Sciatic nerve (tissue), 2 donors: ENCODE data around the gene DNAJC3. TPM values are rescaled to one million over a fixed set of nuclear protein-coding genes. Genes with fewer than 3 reads are reported as not detected.
A peak's percentile ranks its signal among the peaks of the same experiment; 100 is the strongest.
"Not testable (repeated sequence)": the region's sequence is repeated elsewhere in the genome, so short reads cannot be mapped to it uniquely, and the experiment has no call there.

Experiments
- ATAC-seq: fragments of 200-7000 bp; cut with Tn5 transposase; one replicate; pipeline ENCODE4 v1.9.1; 2020; ENCODE audit warnings: mild to moderate bottlenecking, moderate library complexity
- DNase-seq: peaks from one replicate; pipeline ENCODE4 v3.0.0-alpha.2; 2020; ENCODE audit warnings: low spot score
- intact Hi-C: fragments of 100-400 bp; cut with DNase I; formaldehyde crosslinking; loops from one replicate; pipeline ENCODE4 v1.14.2; 2022
- total RNA-seq: library from RNA; stranded (reverse); fragmentation: NEBNext Ultra II Directional; extraction: Animal tissue kit (Norgen Biotek cat#: 25700); gene quantifications from one replicate; pipeline ENCODE4 v1.2.1, GENCODE V29; 2021
- donor health status: DM: no; HTN: no; CAD: no.
- donor health status: DM: no; HTN: no; CAD: no.

DNAJC3 gene
- total RNA-seq, 1 donor from 2014 or later, result 49.9 TPM

DNA sequence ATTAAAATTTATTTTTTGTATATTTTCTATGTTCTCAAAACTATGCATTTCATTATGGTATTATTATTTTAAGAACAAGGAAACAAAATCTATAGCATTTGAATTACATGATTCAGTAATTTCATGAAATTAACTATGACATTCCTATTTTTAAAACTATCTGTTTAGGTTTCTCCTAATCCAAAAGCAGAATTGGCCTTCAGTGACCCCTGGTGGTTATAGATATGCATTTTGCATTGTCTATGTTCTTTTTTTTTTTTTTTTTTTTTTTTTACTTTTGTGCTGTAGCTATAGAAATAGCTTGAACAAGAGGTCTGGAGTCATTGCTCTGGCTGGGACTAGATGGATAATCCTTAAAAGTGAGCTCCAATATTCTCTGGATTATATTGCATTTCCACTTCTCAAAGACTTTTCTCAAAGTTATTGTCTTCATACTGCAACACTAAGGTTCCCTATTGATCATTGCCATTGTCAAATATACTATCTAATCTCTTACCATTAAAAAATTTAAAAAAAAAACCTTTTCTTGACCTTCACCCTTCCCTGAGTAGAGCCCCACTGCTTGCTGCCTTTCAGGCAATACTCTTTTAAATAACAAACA is 15.9 kb upstream of the DNAJC3 start:
- ATAC-seq (no peak), DNase-seq (no peak)
- intact Hi-C loops, result no loop called here

DNA sequence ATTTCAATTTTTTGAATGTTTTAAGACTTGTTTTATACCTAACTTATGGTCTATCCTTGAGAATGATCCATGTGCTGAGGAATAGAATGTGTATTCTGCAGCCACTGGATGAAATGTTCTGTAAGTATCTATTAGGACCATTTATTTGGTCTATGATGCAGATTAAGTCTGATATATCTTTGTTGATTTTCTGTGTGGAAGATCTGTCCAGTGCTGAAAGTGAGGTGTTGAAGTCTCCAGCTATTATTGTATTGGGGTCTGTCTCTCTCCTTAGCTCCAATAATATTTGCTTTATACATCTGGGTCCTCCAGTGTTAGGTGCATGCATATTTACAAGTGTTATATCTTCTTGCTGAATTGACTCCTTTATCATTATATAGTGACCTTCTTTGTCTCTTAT is 9.7 kb upstream of the DNAJC3 start:
- DNase-seq, intact Hi-C loops, ATAC-seq: not testable (repeated sequence)

DNA sequence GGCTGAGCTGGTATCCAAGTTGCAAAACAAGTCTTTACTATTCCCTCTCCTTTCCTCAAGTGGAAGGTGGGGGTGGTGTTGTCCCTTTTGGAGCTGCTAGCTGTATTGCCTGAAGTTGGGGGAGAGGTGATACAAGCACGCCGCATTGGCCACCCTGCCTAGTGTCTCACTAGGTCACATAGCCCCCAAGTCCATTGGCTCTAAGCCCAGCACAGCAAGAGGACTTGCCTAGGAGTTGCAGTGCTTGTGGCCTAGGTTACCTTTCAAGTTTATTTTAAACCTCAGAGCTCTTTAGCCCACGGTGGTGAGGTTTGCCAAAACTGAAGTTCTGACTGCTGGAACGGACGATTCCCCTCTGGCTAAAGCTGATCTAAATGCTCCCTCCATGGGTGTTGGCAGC is 5.3 kb upstream of the DNAJC3 start:
- no peak for DNase-seq
- no peak for ATAC-seq
- intact Hi-C loops, result no loop called here

DNA sequence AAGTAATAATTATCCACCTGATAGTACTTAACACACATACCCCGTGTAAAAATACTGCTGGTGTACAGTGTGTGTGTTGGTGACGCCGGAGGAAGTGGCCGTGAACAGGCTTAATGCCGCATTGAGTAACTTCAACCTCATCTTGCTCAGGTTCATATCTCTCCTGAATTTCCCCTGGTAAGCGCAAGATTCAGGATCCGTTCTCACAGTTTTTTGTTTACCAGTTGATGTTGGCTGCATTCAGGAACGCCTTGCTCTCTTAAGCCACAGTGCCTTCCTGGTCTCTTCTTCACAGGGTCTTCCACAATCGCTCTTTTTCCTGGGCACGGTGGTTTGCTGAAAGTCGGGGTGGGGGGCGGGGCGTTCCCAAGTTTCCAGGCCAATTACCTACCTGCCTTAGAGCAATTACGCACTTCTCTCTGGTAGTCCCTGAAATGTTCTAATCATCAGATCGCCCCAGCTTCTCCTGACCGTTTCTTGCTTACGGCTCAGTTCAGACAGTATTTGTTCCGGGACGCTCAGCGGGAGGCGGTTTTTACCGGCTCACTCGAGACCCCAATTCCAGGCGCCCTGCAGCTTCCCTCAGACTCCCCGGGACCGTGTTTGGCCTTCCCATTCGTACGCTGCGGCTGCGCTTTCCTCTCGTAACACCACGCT is 706 bp upstream of the DNAJC3 start:
- ATAC-seq (peak; percentile 7), DNase-seq (no peak)
- intact Hi-C loops, result no loop called here

DNA sequence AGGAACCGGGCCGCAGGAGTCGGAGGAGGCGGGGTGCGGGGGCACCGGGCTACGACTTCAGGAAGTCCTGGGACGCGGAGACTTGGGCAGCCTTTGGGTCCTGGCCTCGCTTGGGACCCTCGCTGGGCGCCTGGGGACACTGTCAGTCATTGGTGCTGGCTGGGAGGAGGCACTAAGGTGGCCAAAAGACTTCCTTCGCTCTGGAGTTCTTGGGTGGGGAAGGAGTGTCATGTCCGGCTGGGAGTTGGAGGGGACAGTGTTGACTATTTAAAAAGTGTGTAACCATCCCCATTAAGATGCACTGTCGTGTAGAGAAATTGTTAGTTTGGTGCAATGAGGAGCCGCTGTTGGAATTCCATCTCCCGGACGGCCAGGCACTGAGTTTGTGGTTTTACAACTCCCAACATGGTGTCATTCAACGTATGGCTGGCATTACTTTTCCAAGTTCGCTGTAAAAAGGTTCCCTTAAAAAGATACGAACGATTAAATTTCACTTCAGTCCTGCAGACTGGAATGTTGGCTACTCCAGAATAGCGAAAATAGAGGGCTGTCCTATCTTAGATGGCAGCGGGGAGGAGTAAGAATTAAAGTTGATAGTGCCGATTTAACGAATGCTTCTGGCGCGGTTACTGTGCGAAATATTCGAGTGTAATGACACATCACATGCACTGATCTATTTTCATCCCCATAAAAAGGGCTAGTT is 776 bp downstream of the DNAJC3 start:
- DNase-seq (no peak), ATAC-seq (no peak)
- intact Hi-C loops, result no loop called here

DNA sequence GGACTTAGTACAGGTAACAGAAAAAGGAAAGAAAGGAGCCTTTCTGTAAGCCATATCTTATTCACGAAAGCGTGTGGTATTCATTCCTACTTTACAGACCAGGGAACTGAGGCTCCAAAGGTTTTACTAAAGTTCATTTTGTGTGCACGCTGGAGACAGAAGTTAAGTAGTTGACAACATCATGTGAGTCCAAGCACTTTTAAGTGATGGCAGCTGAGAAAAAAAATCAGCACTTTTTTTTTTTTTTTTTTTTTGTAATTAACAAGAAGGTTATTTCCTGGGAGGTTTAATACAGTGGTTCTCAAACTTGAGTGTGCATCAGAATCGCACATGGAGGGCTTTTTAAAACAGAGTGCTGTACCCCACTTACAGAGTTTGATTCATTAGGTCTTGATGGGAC is 2.0 kb downstream of the DNAJC3 start:
- no peak for DNase-seq
- intact Hi-C loops, result no loop called here
- ATAC-seq, result no peak

DNA sequence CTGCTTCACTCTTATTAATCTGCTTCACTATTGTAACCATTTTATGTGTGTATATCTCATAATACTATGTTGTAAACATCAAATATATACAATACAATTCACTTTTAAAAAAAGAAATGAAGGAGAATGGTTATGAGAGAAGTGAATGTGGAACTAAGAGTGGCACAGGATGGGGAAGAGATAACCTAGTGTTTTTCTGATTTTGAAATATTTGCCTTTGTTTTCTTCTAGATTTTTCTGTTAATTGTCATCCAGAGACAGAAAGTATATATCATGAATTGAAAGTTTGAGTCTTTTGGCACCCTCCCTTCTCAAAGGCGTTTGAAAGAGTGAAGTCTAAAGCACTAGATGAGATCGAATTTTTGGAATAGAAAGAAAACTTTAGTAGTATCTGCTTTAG is 2.8 kb downstream of the DNAJC3 start:
- intact Hi-C loops, result no loop called here
- no peak for DNase-seq
- no peak for ATAC-seq

DNA sequence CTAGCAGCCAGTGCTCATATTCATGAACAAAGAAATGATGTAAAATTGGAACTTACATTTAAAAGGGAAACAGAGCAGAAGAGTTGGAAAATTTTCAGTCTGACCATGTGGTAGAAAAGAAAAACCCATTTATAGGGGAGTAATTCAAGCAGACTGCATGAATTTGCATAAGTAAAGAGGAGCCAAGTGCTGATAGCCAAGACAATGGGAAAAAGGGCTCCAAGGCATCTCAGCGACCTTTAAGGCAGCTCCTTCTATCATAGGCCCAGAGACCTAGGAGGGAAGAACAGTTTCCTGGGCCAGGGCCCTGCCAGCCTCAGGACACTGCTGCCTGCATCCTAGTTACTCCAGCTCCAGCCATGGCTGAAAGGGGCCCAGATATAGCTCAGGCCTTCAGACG is 7.5 kb downstream of the DNAJC3 start:
- no peak for DNase-seq
- no peak for ATAC-seq
- intact Hi-C loops, result no loop called here

DNA sequence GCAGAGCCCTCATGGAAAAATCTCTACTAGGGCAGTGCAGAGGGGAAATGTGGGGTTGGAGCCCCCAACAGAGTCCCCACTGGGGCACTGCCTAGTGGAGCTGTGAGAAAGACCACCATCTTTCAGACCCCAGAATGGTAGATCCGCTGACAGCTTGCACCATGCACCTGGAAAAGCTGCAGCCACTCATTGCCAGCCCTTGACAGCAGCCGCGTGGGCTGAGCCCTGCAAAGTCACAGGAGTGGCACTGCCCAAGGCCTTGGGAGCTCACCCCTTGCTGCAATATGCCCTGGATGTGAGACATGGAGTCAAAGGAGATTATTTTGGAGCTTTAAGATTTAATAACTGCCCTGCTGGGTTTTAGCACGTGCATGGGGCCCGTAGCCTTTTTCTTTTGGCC is 8.0 kb downstream of the DNAJC3 start:
- intact Hi-C loops, ATAC-seq, DNase-seq: not testable (repeated sequence)

DNA sequence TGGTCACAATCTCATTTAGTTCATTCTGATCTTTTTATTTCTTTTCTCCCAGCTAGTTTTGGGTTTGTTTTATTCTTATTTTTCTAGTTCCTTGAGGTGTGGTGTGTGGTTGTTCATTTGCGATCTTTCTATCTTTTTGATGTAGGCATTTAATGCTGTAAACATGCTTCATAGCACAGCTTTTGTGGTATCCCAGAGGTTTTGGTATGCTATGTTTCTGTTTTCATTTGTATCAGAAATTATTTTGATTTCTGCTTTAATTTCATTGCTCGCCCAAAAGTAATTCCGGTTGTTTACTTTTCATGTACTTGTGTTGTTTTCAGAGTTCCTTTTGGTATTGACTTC is 12.6 kb downstream of the DNAJC3 start:
- intact Hi-C loops, result no loop called here
- no peak for DNase-seq
- no peak for ATAC-seq

DNA sequence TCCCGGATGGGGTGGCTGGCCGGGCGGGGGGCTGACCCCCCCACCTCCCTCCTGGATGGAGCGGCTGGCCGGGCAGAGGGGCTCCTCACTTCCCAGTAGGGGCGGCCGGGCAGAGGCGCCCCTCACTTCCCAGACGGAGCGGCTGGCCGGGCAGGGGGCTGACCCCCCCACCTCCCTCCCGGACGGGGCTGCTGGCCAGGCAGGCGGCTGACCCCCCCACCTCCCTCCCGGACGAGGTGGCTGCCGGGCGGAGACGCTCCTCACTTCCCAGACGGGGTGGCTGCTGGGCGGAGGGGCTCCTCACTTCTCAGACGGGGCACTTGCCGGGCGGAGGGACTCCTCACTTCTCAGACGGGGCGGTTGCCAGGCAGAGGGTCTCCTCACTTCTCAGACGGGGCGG is 14.0 kb downstream of the DNAJC3 start:
- DNase-seq, ATAC-seq, intact Hi-C loops: not testable (repeated sequence)

DNA sequence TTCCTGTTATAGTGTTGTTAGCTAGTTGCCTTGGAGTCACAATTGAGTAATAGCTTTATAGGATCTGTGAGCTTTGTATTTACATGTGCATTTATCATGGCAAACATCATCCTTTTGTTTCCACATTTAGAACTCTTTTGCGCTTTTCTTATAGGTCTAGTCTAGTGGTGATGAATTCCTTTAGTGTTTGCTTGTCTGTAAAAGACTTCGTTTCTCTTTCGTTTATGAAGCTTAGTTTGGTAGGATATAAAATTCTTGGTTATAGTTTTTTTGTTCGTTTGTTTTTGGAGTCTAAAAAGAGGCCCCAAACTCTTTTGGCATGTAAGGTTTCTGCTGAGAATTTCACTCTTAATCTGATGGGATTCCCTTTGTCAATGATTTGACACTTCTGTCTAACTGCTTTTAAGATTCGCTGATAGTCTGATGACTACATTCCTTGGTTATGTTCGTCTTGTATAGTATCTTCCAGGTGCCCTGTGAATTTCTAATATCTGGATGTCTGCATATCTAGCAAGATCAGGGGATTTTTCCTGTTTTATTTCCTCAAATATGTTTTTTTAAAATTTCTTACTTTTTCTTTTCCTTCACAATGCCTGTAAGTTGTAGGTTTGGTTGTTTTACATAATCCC is 20.2 kb downstream of the DNAJC3 start:
- intact Hi-C loops, result no loop called here
- ATAC-seq (no peak), DNase-seq (no peak)

DNA sequence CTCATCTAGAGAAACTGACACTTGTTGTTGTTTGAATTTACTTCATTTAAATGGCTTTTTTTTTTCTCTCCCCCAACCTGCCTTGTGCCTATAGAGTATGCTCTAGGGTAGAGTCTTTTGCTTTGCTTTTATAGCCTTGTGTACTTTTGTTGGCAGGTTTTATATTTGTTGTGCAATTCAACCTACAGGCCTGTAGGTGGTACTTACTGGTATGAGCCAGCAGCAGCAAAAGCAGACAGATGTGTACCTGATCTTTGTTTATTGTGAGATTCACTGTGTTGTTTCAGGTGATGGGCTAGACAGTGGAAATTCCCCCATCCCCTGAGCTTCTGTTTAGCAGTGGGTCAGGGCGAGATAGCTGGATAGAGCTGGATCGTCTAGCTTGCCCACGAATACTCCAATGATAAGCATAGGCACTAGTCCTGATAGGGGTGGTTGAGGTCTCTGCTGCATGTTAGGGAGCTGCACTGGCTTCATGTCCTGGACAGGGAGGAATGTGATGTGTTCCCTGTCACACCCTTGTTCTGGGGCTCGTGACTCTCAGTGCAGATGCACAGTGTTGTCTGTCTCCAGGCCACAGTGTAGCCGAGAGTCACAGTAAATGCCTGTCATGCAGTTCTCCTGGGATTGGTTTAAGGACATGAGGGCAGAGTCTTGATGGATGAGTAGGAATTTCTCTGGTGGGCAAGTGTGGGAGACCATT is 21.3 kb downstream of the DNAJC3 start:
- no peak for ATAC-seq
- intact Hi-C loops, result no loop called here
- no peak for DNase-seq

DNA sequence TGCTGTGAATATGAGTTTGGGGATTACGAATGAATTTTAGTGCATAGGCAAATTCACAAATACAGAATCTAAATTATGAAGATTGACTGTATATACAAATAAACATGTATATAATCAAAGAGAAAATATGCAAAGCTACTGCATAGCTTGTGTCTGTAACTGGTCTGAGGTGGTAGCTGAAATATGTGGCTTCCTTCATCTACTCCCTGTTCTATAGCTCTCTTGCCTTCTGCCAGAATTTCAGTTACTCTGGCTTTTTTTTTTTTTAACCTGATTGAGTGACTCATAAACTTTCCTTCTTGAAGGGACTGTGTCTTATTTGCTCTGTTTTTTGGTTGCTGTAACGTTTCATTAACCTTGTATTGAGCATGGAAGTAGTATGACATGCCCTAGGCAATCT is 26.6 kb downstream of the DNAJC3 start:
- DNase-seq (no peak), ATAC-seq (no peak)
- intact Hi-C loops, result no loop called here

DNA sequence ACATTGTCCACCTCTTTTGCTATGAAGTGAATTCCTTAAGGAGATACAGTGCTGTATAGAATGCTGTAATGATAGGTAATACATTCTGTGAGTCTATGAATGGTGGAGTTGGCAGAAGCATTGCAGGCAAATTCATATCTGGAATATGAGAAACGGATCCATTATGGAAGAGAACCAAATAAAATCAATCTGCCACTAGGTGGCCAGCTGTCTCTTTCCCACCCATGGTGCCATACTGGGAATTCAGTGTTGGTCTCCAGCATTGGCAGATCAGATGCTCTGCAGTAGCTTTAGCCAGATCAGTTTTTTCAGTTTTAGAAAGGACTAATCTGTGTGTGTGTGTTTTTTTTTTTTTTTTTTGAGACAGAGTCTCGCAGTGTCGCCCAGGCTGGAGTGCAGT is 27.6 kb downstream of the DNAJC3 start:
- intact Hi-C loops, result no loop called here
- ATAC-seq (no peak), DNase-seq (no peak)

DNA sequence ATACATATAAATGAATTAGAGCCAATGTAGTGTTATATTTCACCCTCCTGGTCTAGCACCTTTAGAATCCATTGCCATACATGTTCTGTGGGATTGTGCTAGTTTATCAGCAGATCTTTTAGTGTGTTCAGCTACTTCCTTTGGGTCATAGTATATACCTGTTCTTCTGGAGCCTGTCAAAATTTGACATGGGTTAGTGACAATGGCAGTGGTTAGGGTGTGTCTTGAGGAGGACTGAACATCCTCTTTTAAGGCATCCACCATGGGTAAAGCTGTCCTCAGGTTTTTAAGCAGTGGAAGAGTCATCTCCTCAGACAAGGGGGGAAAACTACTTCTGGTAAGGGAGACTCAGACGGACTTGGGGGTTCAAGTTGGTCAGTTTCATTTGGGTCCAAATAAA is 29.4 kb downstream of the DNAJC3 start:
- DNase-seq (no peak), ATAC-seq (no peak)
- intact Hi-C loops, result no loop called here

DNA sequence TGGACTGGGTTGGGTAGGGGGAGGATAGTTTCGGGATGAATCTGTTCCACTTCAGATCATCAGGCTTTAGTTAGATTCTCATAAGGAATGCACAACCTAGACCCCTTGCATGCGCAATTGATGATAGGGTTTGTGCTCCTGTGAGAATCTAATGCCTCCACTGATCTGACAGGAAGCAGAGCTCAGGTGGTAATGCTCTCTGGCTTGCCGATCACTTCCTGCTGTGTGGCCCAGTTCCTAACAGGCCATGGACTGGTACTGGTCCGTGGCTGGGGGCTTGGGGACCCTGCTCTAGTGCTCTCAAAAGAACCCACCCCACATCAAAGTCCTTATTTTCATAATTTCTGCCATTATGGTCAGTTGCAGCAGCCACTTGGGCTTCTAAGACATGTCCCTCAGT is 30.1 kb downstream of the DNAJC3 start:
- DNase-seq (no peak), ATAC-seq (no peak)
- intact Hi-C loops, result no loop called here

DNA sequence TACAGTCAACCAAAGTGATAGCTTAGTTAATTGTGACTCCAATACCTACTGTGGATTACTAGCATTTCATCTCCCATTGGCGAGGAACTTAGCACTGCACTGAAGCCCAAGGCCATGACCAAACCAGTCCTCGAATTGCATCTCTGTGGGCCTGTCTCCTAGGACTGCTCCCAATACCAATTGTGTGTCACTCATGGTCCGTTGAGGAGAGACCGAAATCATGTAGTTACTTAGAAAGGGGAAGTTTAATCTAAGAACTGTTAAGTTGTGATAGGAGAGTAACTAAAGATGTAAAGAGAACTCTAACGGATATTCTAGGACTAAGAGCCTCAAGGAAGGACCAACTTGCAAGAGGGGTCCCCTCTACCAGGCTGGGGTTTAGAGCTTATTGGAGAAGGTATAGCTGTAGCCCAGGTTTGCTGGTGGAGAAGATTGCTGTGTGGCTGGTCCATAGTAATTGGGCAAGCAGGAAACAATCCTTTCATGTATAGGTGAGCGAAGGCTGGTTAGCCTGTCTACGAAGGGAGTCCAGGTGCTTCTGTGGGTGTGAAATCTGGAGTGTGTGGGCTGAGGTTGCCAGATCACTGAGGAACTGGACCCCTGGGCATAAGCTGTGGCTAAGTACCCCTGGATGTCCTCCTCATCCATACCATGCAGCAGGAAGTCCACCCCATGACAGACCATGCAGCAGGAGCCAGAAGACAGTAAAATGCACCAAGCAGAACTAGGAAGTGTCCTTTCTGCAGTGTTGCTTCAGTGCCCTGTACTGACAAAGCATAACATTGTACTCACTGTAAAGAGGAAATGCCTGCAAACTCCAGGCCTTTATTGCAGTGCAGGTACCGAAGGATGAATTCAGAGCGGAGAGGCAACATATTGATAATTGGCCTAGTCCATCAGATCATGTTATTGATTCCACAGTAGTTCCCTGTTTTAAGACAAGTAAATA is 30.8 kb downstream of the DNAJC3 start:
- ATAC-seq (peak; percentile 42), DNase-seq (no peak)
- intact Hi-C loops, result no loop called here

DNA sequence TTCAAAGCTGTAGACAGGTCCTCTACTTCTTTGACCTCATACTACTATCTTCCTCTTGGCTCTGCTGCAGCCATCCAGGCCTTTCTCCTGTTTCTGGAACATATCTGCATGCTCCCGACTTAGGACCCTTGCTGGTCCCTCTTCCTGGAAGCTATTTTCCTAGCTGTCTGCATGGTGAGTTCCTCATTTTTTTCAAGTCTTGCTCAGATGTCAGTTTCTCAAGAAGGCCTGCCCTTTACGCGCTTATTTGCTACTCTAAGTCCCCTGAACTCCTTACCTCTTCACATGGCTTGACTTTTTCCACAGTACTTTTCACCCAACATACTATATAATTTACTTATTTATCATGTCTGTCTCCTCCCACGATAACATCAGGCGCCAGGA is 31.4 kb downstream of the DNAJC3 start:
- ATAC-seq (no peak), DNase-seq (no peak)
- intact Hi-C loops, result no loop called here
